NCI-H1048 (cell line): ENCODE measurements around the gene KLF4.

Experiments
- DNase-seq: peaks from one replicate; lab custom pipeline; 2025; lab: John Stamatoyannopoulos, UW

The KLF4 gene

GRCh38 chr9:107487521-107488374, 1.8 kb downstream of the KLF4 start:
- DNase-seq, result no peak

GRCh38 chr9:107486674-107487520, 2.7 kb downstream of the KLF4 start:
- no peak for DNase-seq

GRCh38 chr9:107485458-107486043, 4.0 kb downstream of the KLF4 start:
- no peak for DNase-seq

GRCh38 chr9:107484117-107484723, 5.3 kb downstream of the KLF4 start:
- DNase-seq, result peak; percentile 30

- DNase-seq, result no peak
Observed at GRCh38 chr9:107483666-107484065, 5.9 kb downstream of the KLF4 start.

GRCh38 chr9:107481035-107481434, 8.5 kb downstream of the KLF4 start:
- DNase-seq, result no peak

GRCh38 chr9:107480386-107480789, 9.2 kb downstream of the KLF4 start:
- DNase-seq, result no peak

- no peak for DNase-seq
Observed at GRCh38 chr9:107478805-107479204, 10.8 kb downstream of the KLF4 start.

- no peak for DNase-seq
Observed at GRCh38 chr9:107474124-107474523, 15.4 kb downstream of the KLF4 start.

- no peak for DNase-seq
Observed at GRCh38 chr9:107472581-107473340, 16.8 kb downstream of the KLF4 start.

GRCh38 chr9:107471552-107471951, 18.0 kb downstream of the KLF4 start:
- no peak for DNase-seq

GRCh38 chr9:107467416-107467815, 22.2 kb downstream of the KLF4 start:
- no peak for DNase-seq

- DNase-seq, result no peak
Observed at GRCh38 chr9:107466826-107467225, 22.7 kb downstream of the KLF4 start.

- no peak for DNase-seq
Observed at GRCh38 chr9:107465467-107466451, 23.8 kb downstream of the KLF4 start.

GRCh38 chr9:107464516-107464915, 25.1 kb downstream of the KLF4 start:
- DNase-seq, result no peak

GRCh38 chr9:107462691-107463090, 26.9 kb downstream of the KLF4 start:
- no peak for DNase-seq

GRCh38 chr9:107460153-107461023, 29.2 kb downstream of the KLF4 start:
- no peak for DNase-seq

- DNase-seq, result peak; percentile 82
Observed at GRCh38 chr9:107455425-107456135, 34.0 kb downstream of the KLF4 start.

GRCh38 chr9:107453479-107453878, 36.1 kb downstream of the KLF4 start:
- DNase-seq, result no peak
